ENCODE results near the gene CATSPER1.

- TF ChIP-seq CTCF (IDR thresholded peaks at IDR 0.05 in 2 of 3, conservative IDR thresholded peaks at IDR 0.05 in 1 of 3; ENCODE audit: borderline replicate concordance in 1 of 3, insufficient read depth in 1 of 3, low read depth in 2 of 3, low read length in 2 of 3) (no peak), JUND (IDR thresholded peaks at IDR 0.05) (no peak)
These were observed 38.9 kb downstream of the CATSPER1 start for GRCh38 chr11:65987336-65987735.

Data from HCT116 (cell line).